Measurements from ENCODE around the gene MTOR. TPM values are rescaled to one million over a fixed set of nuclear protein-coding genes. Genes with fewer than 3 reads are reported as not detected.
A peak's percentile ranks its signal among the peaks of the same experiment; 100 is the strongest.

MTOR gene
- total RNA-seq, 6 donors from 2014 or later = 27.5 to 61.0 (median 33.1) TPM

GRCh38 chr1:11144570-11145256 is 117.6 kb downstream of the MTOR start:
- DNase-seq (no peak), ATAC-seq (ENCODE audit: low FRiP score in 2 of 2) (no peak)
- H3K9me3 ChIP-seq = no peaks in the 10 kb centered on the region
- H3K36me3 ChIP-seq = peaks cover 12 to 79% (median 51%) of the 10 kb centered on the region in 4 donors
- peaks cover 0 to 16% (median 0%) of the 10 kb centered on the region in 4 donors for H3K4me1 ChIP-seq
- TF ChIP-seq CTCF (IDR thresholded peaks at IDR 0.05) = no peak
- no peak for TF ChIP-seq EP300 (IDR thresholded peaks at IDR 0.05)
- no peak for TF ChIP-seq POLR2A (IDR thresholded peaks at IDR 0.05)
- no peak for TF ChIP-seq POLR2AphosphoS5 (IDR thresholded peaks at IDR 0.05)
- peak overlapping the region in 1 of 4 donors; percentile 10 for H3K27ac ChIP-seq
- no peaks in the 10 kb centered on the region for H3K27me3 ChIP-seq
- WGBS, 2 donors = 81 to 85% methylated on average over 12 of the region's 12 CpGs
- H3K4me3 ChIP-seq = no peak overlapping the region

GRCh38 chr1:11143907-11144306 is 118.4 kb downstream of the MTOR start:
- H3K27me3 ChIP-seq = no peaks in the 10 kb centered on the region
- 78 to 88% methylated on average over 2 of the region's 2 CpGs for WGBS, 2 donors
- no peaks in the 10 kb centered on the region for H3K9me3 ChIP-seq
- no peak overlapping the region for H3K27ac ChIP-seq
- H3K4me3 ChIP-seq = no peak overlapping the region
- ATAC-seq (ENCODE audit: low FRiP score in 2 of 2) (no peak), DNase-seq (no peak)
- H3K4me1 ChIP-seq = peaks cover 0 to 16% (median 0%) of the 10 kb centered on the region in 4 donors
- H3K36me3 ChIP-seq = peaks cover 7 to 79% (median 52%) of the 10 kb centered on the region in 4 donors
- TF ChIP-seq POLR2AphosphoS5 (IDR thresholded peaks at IDR 0.05) = no peak
- TF ChIP-seq POLR2A (IDR thresholded peaks at IDR 0.05) = no peak
- no peak for TF ChIP-seq EP300 (IDR thresholded peaks at IDR 0.05)
- TF ChIP-seq CTCF (IDR thresholded peaks at IDR 0.05) = no peak

- Histone ChIP-seq H3K4me3 (no peak overlapping the region), H3K36me3 (peaks cover 6 to 79% (median 54%) of the 10 kb centered on the region in 4 donors), H3K4me1 (peaks cover 0 to 16% (median 0%) of the 10 kb centered on the region in 4 donors), H3K27ac (no peak overlapping the region), H3K27me3 (no peaks in the 10 kb centered on the region), H3K9me3 (no peaks in the 10 kb centered on the region)
- WGBS, 2 donors = 90 to 95% methylated on average over 5 of the region's 5 CpGs
- no peak for DNase-seq
- no peak for TF ChIP-seq CTCF (IDR thresholded peaks at IDR 0.05)
- no peak for TF ChIP-seq POLR2A (IDR thresholded peaks at IDR 0.05)
- no peak for TF ChIP-seq POLR2AphosphoS5 (IDR thresholded peaks at IDR 0.05)
- no peak for TF ChIP-seq EP300 (IDR thresholded peaks at IDR 0.05)
- no peak for ATAC-seq (ENCODE audit: low FRiP score in 2 of 2)
These were observed 119.0 kb downstream of the MTOR start for GRCh38 chr1:11143401-11143800.

GRCh38 chr1:11142618-11143391 is 119.5 kb downstream of the MTOR start:
- ATAC-seq (ENCODE audit: low FRiP score in 2 of 2) = no peak
- Histone ChIP-seq H3K4me1 (peaks cover 0 to 15% (median 0%) of the 10 kb centered on the region in 4 donors), H3K4me3 (no peak overlapping the region), H3K36me3 (peaks cover 6 to 79% (median 59%) of the 10 kb centered on the region in 4 donors), H3K9me3 (no peaks in the 10 kb centered on the region), H3K27ac (no peak overlapping the region), H3K27me3 (no peaks in the 10 kb centered on the region)
- TF ChIP-seq POLR2A (IDR thresholded peaks at IDR 0.05) (no peak), POLR2AphosphoS5 (IDR thresholded peaks at IDR 0.05) (no peak), EP300 (IDR thresholded peaks at IDR 0.05) (no peak), CTCF (IDR thresholded peaks at IDR 0.05) (no peak)
- DNase-seq = no peak
- 91 to 92% methylated on average over 4 of the region's 4 CpGs for WGBS, 2 donors
